K562 (cell line): ENCODE measurements around the gene XPR1. TPM values are rescaled to one million over a fixed set of nuclear protein-coding genes. Genes with fewer than 3 reads are reported as not detected.
"Not testable (repeated sequence)": the region's sequence is repeated elsewhere in the genome, so short reads cannot be mapped to it uniquely, and the experiment has no call there.

Source experiments
- ATAC-seq: fragments of 200-7000 bp; cut with Tn5 transposase; 3 replicates; pipeline ENCODE4 v1.9.1; 2020; ENCODE audit warnings: moderate library complexity
- BruUV-seq: library from RNA; stranded (reverse); fragments of 400-500 nt; replicated peaks from 2 replicates; lab custom pipeline; 2021; lab: Mats Ljungman, UMichigan
- CTCF ChIA-PET: fragments of 300-600 bp; formaldehyde crosslinking; extraction: SDS; loops from one replicate; lab custom pipeline; 2021; ENCODE audit warnings: low intra/inter-chr PET ratio; lab: Yijun Ruan, JAX
- POLR2A ChIA-PET: fragments of 300-600, 350-650 bp; sonication (Branson Sonifier 250); formaldehyde crosslinking; extraction: SDS; loops from one replicate; lab custom pipeline; 2021; ENCODE audit warnings: antibody characterized with exemption, inconsistent platforms; lab: Yijun Ruan, JAX
- DNase-seq, 4 experiments: peaks; one replicate each; pipeline versions ENCODE4 v3.0.0 to v3.0.0-alpha.2; 2011 to 2018; ENCODE audit warnings: low spot score in 3 of 4, mixed read lengths in 3 of 4; ENCODE audit errors: extremely low read depth in 1 of 4
- FAIRE-seq: peaks from 2 replicates; lab custom pipeline; 2011; peaks lifted over from hg19 to GRCh38; lab: Jason Lieb, UNC
- H2AFZ ChIP-seq: 2 replicates; pipeline ENCODE4 v1.6.0; 2011; ENCODE audit warnings: low read depth, low read length, control low read depth, inconsistent platforms
- H3K27ac ChIP-seq: fragments of 200-600 bp; 3 replicates; pipeline ENCODE4 v1.8.0; 2011; ENCODE audit warnings: low read depth, mild to moderate bottlenecking, control low read depth, inconsistent platforms, low read length, moderate library complexity, mixed read lengths; ENCODE audit errors: extremely low read depth
- H3K27me3 ChIP-seq, 2 experiments: fragments of 300-600 bp in 1 of 2; 2 replicates in 1 of 2; 3 replicates in 1 of 2; pipeline versions ENCODE4 v1.6.0 to v1.8.0; 2011; ENCODE audit warnings: inconsistent platforms in 2 of 2, low read length in 2 of 2, mild to moderate bottlenecking in 1 of 2, mixed read lengths in 1 of 2, moderate library complexity in 1 of 2; ENCODE audit not compliant: control insufficient read depth in 2 of 2, insufficient read depth in 2 of 2
- H3K36me3 ChIP-seq: fragments of 300-600 bp; 3 replicates; pipeline ENCODE4 v1.8.0; 2011; ENCODE audit warnings: mild to moderate bottlenecking, low read length, inconsistent platforms; ENCODE audit not compliant: control insufficient read depth, insufficient read depth
- H3K4me1 ChIP-seq, 2 experiments: fragments of 200-600 bp in 1 of 2; replicated peaks in 1 of 2; 2 replicates in 1 of 2; 3 replicates in 1 of 2; pipeline versions ENCODE4 v1.5.1 to v1.8.0; 2011; ENCODE audit warnings: inconsistent platforms in 2 of 2, low read length in 2 of 2, mild to moderate bottlenecking in 1 of 2, mixed read lengths in 1 of 2, moderate library complexity in 1 of 2; ENCODE audit not compliant: control insufficient read depth in 2 of 2, insufficient read depth in 2 of 2
- H3K4me2 ChIP-seq: 2 replicates; pipeline ENCODE4 v1.6.1; 2011; ENCODE audit warnings: low read length, control low read depth, inconsistent platforms, mixed read lengths; ENCODE audit not compliant: insufficient read depth
- H3K4me3 ChIP-seq: fragments of 200-600 bp; sonication (generic), shearing (Covaris generic); 2 replicates; pipeline ENCODE4 v1.5.1; 2016; ENCODE audit warnings: control low read depth, inconsistent platforms
- H3K79me2 ChIP-seq: fragments of 200-600 bp; 3 replicates; pipeline ENCODE4 v1.8.0; 2011; ENCODE audit warnings: low read length, inconsistent platforms; ENCODE audit not compliant: control insufficient read depth, insufficient read depth
- H3K9ac ChIP-seq, 2 experiments: 2 replicates each; pipeline versions ENCODE4 v1.6.0 to v1.6.1; 2011; ENCODE audit warnings: low read depth in 2 of 2, low read length in 2 of 2, control low read depth in 1 of 2, inconsistent platforms in 1 of 2, mild to moderate bottlenecking in 1 of 2, mixed read lengths in 1 of 2; ENCODE audit not compliant: insufficient read depth in 1 of 2
- H3K9me1 ChIP-seq: one replicate; pipeline ENCODE4 v1.6.0; 2011; ENCODE audit warnings: inconsistent platforms, mild to moderate bottlenecking, low read length, moderate library complexity; ENCODE audit not compliant: control insufficient read depth, insufficient read depth
- H3K9me3 ChIP-seq: replicated peaks from 2 replicates; pipeline ENCODE4 v1.5.1; 2011; ENCODE audit warnings: low read depth, low read length, inconsistent platforms; ENCODE audit not compliant: control insufficient read depth, insufficient read depth
- H4K20me1 ChIP-seq: replicated peaks from 2 replicates; pipeline ENCODE4 v1.6.1; 2011; ENCODE audit warnings: low read length, inconsistent platforms, mixed read lengths; ENCODE audit not compliant: control insufficient read depth, insufficient read depth
- C11orf30 ChIP-seq: fragments of 450-650 bp; IDR thresholded peaks from 2 replicates; pipeline ENCODE4 v1.6.1; 2016; ENCODE audit warnings: low read depth, mild to moderate bottlenecking
- CBFA2T3 ChIP-seq: fragments of 450-650 bp; IDR thresholded peaks from 2 replicates; pipeline ENCODE4 v1.6.1; 2017
- MAFF ChIP-seq: IDR thresholded peaks from 2 replicates; pipeline ENCODE4 v1.6.1; 2012; ENCODE audit warnings: low read length, improper control_type of control experiment
- MAFG ChIP-seq: fragments of 450-650 bp; conservative IDR thresholded peaks from 2 replicates; pipeline ENCODE4 v1.6.1; 2016; ENCODE audit warnings: missing genetic modification characterization, missing compliant biosample characterization
- MAFK ChIP-seq: IDR thresholded peaks from 2 replicates; pipeline ENCODE4 v1.6.1; 2011; ENCODE audit warnings: low read length, improper control_type of control experiment
- NFE2 ChIP-seq: IDR thresholded peaks from 2 replicates; pipeline ENCODE4 v1.6.1; 2014; ENCODE audit warnings: antibody characterized with exemption, low read depth
- NFYB ChIP-seq: IDR thresholded peaks from 2 replicates; pipeline ENCODE4 v1.6.1; 2011; ENCODE audit warnings: mild to moderate bottlenecking, moderate library complexity; ENCODE audit not compliant: insufficient read length; ENCODE audit errors: extremely low read depth
- SNRNP70 ChIP-seq: fragments of 200-400 bp; formaldehyde crosslinking; optimal IDR thresholded peaks from 2 replicates; pipeline ENCODE3; 2017; ENCODE audit warnings: low read depth, low read length
- ZNF316 ChIP-seq: fragments of 450-650 bp; IDR thresholded peaks from 2 replicates; pipeline ENCODE4 v1.6.1; 2016
- ZNF668 ChIP-seq: fragments of 250-450 bp; sonication (Bioruptor Pico); IDR thresholded peaks from 2 replicates; pipeline ENCODE4 v1.8.0; 2022; ENCODE audit warnings: mild to moderate bottlenecking, inconsistent platforms
- ZNF699 ChIP-seq: fragments of 250-450 bp; sonication (Bioruptor Pico); IDR thresholded peaks from 2 replicates; pipeline ENCODE4 v1.8.0; 2021; ENCODE audit warnings: mild to moderate bottlenecking, moderate library complexity; ENCODE audit not compliant: insufficient replicate concordance
- WGBS: fragments of 100-300 bp; shearing (Covaris generic); methylation state at CpG from one replicate; pipeline ENCODE4 v1.1.6; 2016; ENCODE audit warnings: low coverage, mixed read lengths; ENCODE audit not compliant: insufficient coverage; ENCODE audit errors: missing lambda C conversion rate; 5-methylcytosine and 5-hydroxymethylcytosine counted together
- in situ Hi-C: fragments of 300-500 bp; cut with MboI; formaldehyde crosslinking; loops from 4 replicates; pipeline ENCODE4 v1.15.0; 2018; ENCODE audit warnings: inconsistent platforms, mixed read lengths
- intact Hi-C: fragments of 100-400 bp; cut with micrococcal nuclease; formaldehyde crosslinking; loops from 2 replicates; pipeline ENCODE4 v1.14.2; 2022
- polyA plus RNA-seq, 8 experiments: library from polyadenylated mRNA; depleted of rRNA in 4 of 8; stranded (reverse) in 5 of 8; unstranded in 3 of 8; fragments of >200 nt; fragmentation: Nextera tagmentation in 2 of 8; fragmentation: Illumina TruSeq in 1 of 8; extraction: Ambion mirVana in 2 of 8; extraction: Trizol in 1 of 8; gene quantifications; 2 replicates each; pipeline versions ENCODE4 v1.2.1 to v1.2.3, GENCODE V29; 2011 to 2014; ENCODE audit warnings: inconsistent platforms in 1 of 8, missing spikeins in 1 of 8
- total RNA-seq, 7 experiments: library from RNA; depleted of rRNA in 6 of 7; stranded (reverse); fragments of >200 nt in 6 of 7; fragmentation: Illumina TruSeq in 2 of 7; extraction: Trizol in 2 of 7; gene quantifications; 2 replicates each; pipeline versions ENCODE4 v1.2.1 to v1.2.3, GENCODE V29; 2011 to 2021; ENCODE audit warnings: low replicate concordance in 1 of 7

Gene XPR1
- total and polyA plus RNA-seq, 9 of the 15 experiments (the other 6 are each of a cell fraction or from before 2014, with no cell fraction given): 3.0 to 66.2 (median 38.6) TPM

GRCh38 chr1:180724055-180724454 lies 92.2 kb downstream of the XPR1 start (continued):
- TF ChIP-seq SNRNP70 (no peak), ZNF668 (CRISPR knock-in tag) (no peak), CBFA2T3 (no peak), ZNF699 (CRISPR knock-in tag) (no peak), NFE2 (no peak)

- intact Hi-C loops, H3K9ac ChIP-seq, H2AFZ ChIP-seq, in situ Hi-C loops, H3K9me3 ChIP-seq, CTCF ChIA-PET, H3K4me2 ChIP-seq, DNase-seq, H3K9me1 ChIP-seq, H3K27ac ChIP-seq, H3K4me3 ChIP-seq, H3K36me3 ChIP-seq, BruUV-seq, ATAC-seq, H4K20me1 ChIP-seq, H3K4me1 ChIP-seq, FAIRE-seq, H3K27me3 ChIP-seq: not testable (repeated sequence)
- 90% methylated on average over 6 of the region's 6 CpGs for WGBS
- POLR2A ChIA-PET: interaction anchor here (0.6 kb wide), 1 partner anchor 337 kb away, joined by 3 read pairs; no protein-coding TSS in a partner anchor
- H3K79me2 ChIP-seq: peaks cover 43% of the 10 kb centered on the region
- TF ChIP-seq MAFG (tag) (peak; percentile 75), MAFF (peak; percentile 80), MAFK (peak; percentile 76), ZNF316 (peak; percentile 94), C11orf30 (peak; percentile 87), NFYB (peak; percentile 49)
These were observed 94.2 kb downstream of the XPR1 start for GRCh38 chr1:180726024-180726423.
